Measurements from ENCODE around the gene AGPAT4. TPM values are rescaled to one million over a fixed set of nuclear protein-coding genes. Genes with fewer than 3 reads are reported as not detected.

The AGPAT4 gene
- total RNA-seq, 1 experiment from 2014 or later, result 15.5 TPM

- TF ChIP-seq REST (IDR thresholded peaks at IDR 0.05; ENCODE audit: low read depth), result no peak
Measured at GRCh38 chr6:161226009-161226964, 47.6 kb downstream of the AGPAT4 start (continued).

- H3K4me3 ChIP-seq (replicated peaks in 1 of 2; ENCODE audit: low read depth in 1 of 2, low read length in 2 of 2), result no peak overlapping the region
- H3K9ac ChIP-seq (ENCODE audit: low read length), result no peak overlapping the region; the same call in none of the 2 replicates
- H4K20me1 ChIP-seq (ENCODE audit: insufficient read depth), result no peaks in the 10 kb centered on the region
- H3K27me3 ChIP-seq (ENCODE audit: insufficient read depth, low read length), result no peaks in the 10 kb centered on the region
- no peak overlapping the region for H2AFZ ChIP-seq (ENCODE audit: low read depth, low read length, poor library complexity, severe bottlenecking)
- no peaks in the 10 kb centered on the region for H3K9me3 ChIP-seq (ENCODE audit: control insufficient read depth in 1 of 2, insufficient read depth in 1 of 2, low read depth in 1 of 2, low read length in 2 of 2)
- intact Hi-C loops (cut with micrococcal nuclease), result loop anchor here (5.0 kb wide), 1 partner anchor 92 kb away; no protein-coding TSS in a partner anchor
- CTCF ChIA-PET, result no interaction called here
- no TSS peak for BruUV-seq (replicated peaks)
- H3K4me1 ChIP-seq (ENCODE audit: control insufficient read depth in 1 of 2, insufficient read depth in 2 of 2, low read length in 2 of 2), result peaks cover 2 to 62% of the 10 kb centered on the region in 2 experiments
- RAD21 ChIA-PET (ENCODE audit: low non-redundant PET in 1 of 2, low total read pairs in 2 of 2, uncharacterized antibody in 2 of 2, unreplicated experiment in 2 of 2), result no interaction called here
- H3K27ac ChIP-seq (ENCODE audit: low read depth, low read length), result no peak overlapping the region
- ATAC-seq, result 0 out of 2 replicates have a peak, but pooled peaks have one; percentile 13
- H3K36me3 ChIP-seq (ENCODE audit: control insufficient read depth in 1 of 2, insufficient read depth in 2 of 2, low read length in 2 of 2), result no peaks in the 10 kb centered on the region
- no peaks in the 10 kb centered on the region for H3K9me2 ChIP-seq (ENCODE audit: insufficient read depth)
- POLR2A ChIA-PET, result no interaction called here
- peak overlapping the region; percentile 26; the same call in 1 of the 2 replicates for H3K4me2 ChIP-seq (ENCODE audit: low read length)
- no peaks in the 10 kb centered on the region for H3K79me2 ChIP-seq (ENCODE audit: insufficient read depth, low read length)
- no peak for DNase-seq (ENCODE audit: low read depth, low spot score)
- no peak for TF ChIP-seq ZNF274 (IDR thresholded peaks at IDR 0.05; ENCODE audit: low read depth, low read length)
- TF ChIP-seq ATF3 (IDR thresholded peaks at IDR 0.05), result no peak
- TF ChIP-seq EZH2 (IDR thresholded peaks at IDR 0.05), result no peak
- no peak for TF ChIP-seq SRF (IDR thresholded peaks at IDR 0.05; ENCODE audit: low read depth)
- no peak for TF ChIP-seq EZH2phosphoT487 (IDR thresholded peaks at IDR 0.05; ENCODE audit: borderline replicate concordance)
- TF ChIP-seq POLR2AphosphoS5 (IDR thresholded peaks at IDR 0.05; ENCODE audit: low read depth, low read length), result no peak
- no peak for TF ChIP-seq CEBPB (IDR thresholded peaks at IDR 0.05; ENCODE audit: low read depth)
- no peak for TF ChIP-seq YY1 (IDR thresholded peaks at IDR 0.05; ENCODE audit: extremely low read depth, insufficient replicate concordance, low read depth, low read length)
- TF ChIP-seq JUND (IDR thresholded peaks at IDR 0.05), result no peak
- TF ChIP-seq SIN3A (IDR thresholded peaks at IDR 0.05; ENCODE audit: low read depth), result no peak
- no peak for TF ChIP-seq REST (IDR thresholded peaks at IDR 0.05; ENCODE audit: low read depth)
- no peak for TF ChIP-seq FOSL1 (IDR thresholded peaks at IDR 0.05; ENCODE audit: low read depth)
- no peak for TF ChIP-seq SP1 (IDR thresholded peaks at IDR 0.05; ENCODE audit: low read depth)
- no peak for TF ChIP-seq POLR2A (IDR thresholded peaks at IDR 0.05; ENCODE audit: borderline replicate concordance, extremely low read depth, insufficient read depth, insufficient read length)
- no peak for TF ChIP-seq RAD21 (IDR thresholded peaks at IDR 0.05; ENCODE audit: low read depth)
Measured at GRCh38 chr6:161225681-161226008, 48.2 kb downstream of the AGPAT4 start.

Data from HCT116 (cell line).